Thyroid gland (tissue), 4 donors: Measurements from ENCODE around the gene METTL1.

Experiments
- POLR2A ChIP-seq, 2 donors: fragments of 450-650 bp; IDR thresholded peaks; one replicate each; pipeline ENCODE4 v1.6.1; 2017; ENCODE audit warnings: antibody characterized with exemption in 2 of 2, mild to moderate bottlenecking in 2 of 2, moderate library complexity in 1 of 2
- TF ChIP-seq, protein P1 (sequence below), 6 experiments: fragments of 200-600 bp in 3 of 6; fragments of 450-650 bp in 3 of 6; sonication (generic) in 3 of 6; IDR thresholded peaks; one replicate each; pipeline ENCODE4 v1.5.1; 2016 to 2019; ENCODE audit warnings: antibody characterized with exemption in 6 of 6, mild to moderate bottlenecking in 2 of 6, inconsistent platforms in 1 of 6, moderate library complexity in 1 of 6

DNA sequence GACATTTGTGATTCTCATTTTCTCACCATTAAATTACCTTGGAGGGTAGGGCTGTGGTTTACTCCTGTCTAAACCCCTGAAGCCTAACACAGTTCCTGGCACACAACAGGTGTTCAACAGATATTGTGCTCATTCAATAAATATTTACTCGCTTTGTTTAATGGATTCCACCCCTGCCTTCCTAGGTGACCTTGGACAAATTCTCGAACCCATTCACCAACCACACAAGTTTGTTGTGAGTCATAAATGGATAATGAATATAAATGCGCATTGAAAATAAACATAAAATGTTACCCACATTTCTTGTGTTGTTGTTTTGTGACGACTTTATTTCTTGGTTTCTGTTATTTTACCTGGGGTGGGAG is 10.3 kb upstream of the METTL1 start:
- TF ChIP-seq POLR2A (IDR thresholded peaks at IDR 0.05) = no peak
- TF ChIP-seq, protein P1, sequence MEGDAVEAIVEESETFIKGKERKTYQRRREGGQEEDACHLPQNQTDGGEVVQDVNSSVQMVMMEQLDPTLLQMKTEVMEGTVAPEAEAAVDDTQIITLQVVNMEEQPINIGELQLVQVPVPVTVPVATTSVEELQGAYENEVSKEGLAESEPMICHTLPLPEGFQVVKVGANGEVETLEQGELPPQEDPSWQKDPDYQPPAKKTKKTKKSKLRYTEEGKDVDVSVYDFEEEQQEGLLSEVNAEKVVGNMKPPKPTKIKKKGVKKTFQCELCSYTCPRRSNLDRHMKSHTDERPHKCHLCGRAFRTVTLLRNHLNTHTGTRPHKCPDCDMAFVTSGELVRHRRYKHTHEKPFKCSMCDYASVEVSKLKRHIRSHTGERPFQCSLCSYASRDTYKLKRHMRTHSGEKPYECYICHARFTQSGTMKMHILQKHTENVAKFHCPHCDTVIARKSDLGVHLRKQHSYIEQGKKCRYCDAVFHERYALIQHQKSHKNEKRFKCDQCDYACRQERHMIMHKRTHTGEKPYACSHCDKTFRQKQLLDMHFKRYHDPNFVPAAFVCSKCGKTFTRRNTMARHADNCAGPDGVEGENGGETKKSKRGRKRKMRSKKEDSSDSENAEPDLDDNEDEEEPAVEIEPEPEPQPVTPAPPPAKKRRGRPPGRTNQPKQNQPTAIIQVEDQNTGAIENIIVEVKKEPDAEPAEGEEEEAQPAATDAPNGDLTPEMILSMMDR (IDR thresholded peaks at IDR 0.05) = no peak
